Raji (cell line): Measurements from ENCODE around the gene CIAO2A.

Experiments
- POLR2A ChIP-seq: IDR thresholded peaks from 2 replicates; pipeline ENCODE4 v1.6.1; 2011; ENCODE audit warnings: low read depth, low read length, control low read depth; ENCODE audit not compliant: insufficient read depth

Gene CIAO2A

GRCh38 chr15:64117759-64118487 lies 24.3 kb upstream of the CIAO2A start:
- TF ChIP-seq POLR2A = no peak

DNA sequence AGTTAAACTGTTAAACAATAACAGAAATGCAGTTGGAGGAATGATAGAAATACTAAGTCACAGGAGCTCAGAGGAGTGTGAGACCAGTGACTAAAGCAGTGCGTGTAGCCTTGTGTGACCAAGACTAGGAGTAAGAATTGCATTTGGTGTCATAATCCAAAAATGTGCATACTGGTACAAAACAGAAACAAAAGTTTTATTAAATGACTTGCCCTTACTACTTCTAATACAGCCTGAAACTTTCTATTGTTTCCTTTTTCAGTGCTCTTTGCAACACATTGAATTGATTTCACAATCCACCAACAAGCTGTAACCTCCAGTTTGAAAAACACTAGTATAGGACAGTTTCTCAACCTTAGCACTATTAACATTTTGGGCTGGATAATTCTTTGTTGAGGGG lies 19.3 kb upstream of the CIAO2A start:
- TF ChIP-seq POLR2A = no peak

DNA sequence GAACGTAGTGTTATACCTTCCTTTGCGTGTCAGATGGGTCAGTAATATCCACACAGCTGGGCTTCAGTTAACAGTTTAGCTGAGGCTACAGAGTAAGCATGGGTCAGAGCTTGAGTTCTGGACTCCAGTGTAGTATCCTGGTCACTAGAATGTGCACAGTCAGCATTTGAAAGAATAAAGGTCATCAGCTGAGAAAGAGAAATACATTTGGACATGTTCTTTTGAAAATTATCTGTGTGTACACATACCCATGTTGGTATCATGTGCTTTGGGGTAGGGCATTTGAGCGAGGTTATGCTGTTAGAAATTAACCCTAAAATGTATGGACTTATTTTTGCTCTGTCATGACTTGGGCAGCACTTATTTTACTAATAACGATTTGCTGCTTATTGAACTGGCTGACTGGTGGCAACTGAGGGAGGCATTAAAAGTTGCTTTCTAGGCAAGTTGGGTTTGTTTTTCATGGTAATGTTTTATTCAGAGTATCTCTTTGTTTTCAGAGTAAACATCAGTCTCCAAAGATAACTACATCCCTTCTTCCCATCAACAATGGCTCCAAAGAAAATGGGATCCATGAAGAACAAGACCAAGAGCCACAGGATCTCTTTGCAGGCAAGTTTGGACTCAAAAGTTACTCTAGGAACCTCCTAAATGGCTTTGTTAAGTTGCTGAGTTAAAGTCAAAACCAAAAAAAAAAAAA lies 18.6 kb upstream of the CIAO2A start:
- no peak for TF ChIP-seq POLR2A

DNA sequence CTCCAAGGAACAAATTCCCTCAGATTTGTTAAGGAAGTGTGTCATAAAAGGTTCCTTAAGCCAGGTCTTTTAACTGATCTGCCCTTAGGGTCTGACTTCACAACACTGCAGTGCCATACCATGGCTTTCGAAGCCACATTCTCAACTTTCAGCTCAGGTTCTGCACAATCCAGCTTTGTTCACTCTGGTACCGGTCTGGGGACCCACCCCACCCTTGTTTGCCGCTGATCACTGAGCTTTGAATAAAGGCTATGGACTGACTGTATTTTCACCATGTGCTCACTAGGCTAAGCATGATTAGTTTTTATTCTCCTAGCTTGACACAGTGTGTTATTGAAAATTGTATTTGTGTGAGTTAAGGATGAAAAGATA lies 18.0 kb upstream of the CIAO2A start:
- no peak for TF ChIP-seq POLR2A

- TF ChIP-seq POLR2A = no peak
Measured at GRCh38 chr15:64110950-64111678, 17.5 kb upstream of the CIAO2A start.

DNA sequence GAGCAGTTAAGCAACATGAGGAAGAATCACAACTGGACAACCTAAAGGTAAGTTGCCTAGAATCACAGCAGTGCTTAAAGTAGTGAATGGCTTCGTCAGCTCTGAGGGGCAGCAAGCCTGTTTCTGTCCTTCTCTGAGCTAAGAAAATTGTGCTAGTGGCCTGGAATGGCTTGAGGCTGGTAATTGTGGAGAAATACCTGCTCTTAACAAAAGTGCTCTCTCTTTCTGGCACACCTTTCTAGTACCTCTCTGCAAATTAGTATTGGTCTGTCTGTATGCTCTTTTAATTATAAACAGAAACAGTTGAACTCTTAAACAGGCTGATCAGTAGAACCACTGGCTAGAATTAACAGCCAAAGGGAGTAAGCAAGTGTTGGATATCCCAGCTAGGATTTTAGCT lies 13.7 kb upstream of the CIAO2A start:
- TF ChIP-seq POLR2A = no peak

DNA sequence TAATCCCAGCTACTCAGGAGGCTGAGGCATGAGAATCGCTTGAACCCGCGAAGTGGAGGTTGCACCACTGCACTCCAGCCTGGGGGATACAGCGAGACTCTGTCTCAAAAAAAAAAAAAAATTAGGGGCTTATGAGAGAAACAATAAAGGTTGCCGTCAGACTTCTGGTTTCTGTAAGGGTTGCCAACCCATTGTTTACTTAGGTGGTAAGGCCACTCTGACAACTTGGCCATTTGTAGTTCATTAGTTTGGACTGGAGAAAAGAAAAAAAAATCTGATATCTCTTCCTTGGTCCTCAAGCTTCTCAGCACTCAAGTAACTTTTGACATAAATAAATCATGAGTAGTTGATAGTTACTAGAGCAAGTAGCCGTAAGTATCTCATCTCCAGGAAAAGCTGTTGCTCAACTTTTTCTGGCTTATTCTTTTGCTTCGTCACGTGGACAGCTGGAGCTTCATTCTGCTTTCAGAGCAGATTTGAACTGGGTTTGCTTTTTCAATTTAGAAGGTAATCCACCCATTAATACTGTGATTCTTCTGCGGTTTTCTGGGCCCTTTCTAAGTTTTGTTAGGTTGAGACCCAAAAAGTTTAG lies 11.6 kb upstream of the CIAO2A start:
- no peak for TF ChIP-seq POLR2A

GRCh38 chr15:64102497-64102896 lies 8.9 kb upstream of the CIAO2A start:
- no peak for TF ChIP-seq POLR2A

DNA sequence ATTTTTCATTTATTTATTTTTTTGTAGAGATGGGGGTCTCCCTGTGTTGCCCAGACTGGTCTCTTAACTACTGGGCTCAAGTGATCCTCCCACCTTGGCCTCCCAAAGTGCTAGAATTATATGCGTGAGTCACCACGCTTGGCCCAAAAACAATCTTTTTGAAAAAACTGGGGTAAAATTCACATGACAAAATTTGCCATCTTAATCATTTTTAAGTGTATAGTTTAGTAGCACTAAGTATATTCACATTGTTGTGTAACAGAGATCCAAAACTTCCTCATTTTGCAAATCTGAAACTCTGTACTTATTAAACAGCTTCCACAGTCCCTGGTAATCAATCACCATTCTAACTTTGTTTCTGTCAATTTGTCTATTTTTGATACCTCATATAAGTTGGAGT lies 7.3 kb upstream of the CIAO2A start:
- no peak for TF ChIP-seq POLR2A

DNA sequence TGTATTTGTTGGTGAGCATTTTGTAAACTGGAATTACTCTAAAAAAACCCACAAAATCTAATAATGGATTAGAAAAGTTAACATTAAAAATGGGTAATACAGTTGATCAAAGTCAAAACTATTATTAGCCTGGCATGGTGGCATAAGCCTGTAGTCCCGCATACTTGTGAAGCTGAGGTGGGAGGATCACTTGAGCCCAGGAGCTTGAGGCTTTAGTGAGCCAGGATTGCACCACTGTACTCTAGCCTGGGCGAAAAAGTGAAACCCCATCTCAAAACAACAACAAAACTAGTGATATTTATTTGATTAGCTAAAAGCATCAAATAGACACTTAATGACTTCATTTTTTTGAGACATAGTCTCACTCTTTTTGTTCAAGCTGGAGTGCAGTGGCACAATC lies 5.7 kb upstream of the CIAO2A start:
- no peak for TF ChIP-seq POLR2A

GRCh38 chr15:64096668-64097384 lies 3.2 kb upstream of the CIAO2A start:
- no peak for TF ChIP-seq POLR2A

DNA sequence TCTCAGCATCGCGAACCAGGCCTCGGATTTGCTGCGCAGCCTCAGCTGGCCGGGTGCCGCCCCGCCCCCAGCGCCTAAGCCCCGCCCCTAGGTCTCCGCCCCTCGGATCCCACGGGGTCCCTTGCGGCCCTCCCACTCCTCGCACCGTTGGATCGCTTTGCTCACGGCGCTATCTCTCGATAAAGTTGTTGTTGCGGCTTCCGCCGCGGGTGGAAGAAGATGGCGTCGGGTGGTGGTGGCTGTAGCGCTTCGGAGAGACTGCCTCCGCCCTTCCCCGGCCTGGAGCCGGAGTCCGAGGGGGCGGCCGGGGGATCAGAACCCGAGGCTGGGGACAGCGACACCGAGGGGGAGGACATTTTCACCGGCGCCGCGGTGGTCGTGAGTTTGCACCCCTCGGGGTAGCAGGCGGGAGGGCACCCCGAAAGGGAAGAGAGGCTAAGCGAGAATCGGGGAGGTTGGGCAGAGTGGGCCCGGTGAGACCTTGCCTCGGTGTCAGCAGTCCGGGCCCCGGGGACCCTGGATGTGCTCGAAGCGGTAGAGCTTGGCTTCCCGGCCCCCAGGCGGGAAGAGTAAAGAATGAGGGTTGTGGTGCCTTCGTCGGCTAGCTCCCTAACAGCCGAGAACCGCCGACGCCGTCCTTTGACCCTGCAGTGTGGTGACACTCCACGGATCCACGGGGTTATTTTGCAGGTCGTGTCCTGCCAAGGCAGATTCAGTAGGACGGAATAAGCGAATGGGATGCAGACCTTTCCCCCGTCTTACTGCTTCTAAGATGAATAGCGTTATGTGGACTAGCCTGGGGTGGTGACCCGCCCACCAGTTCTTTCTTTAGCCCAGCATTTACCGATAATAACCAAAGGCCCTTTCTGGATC lies 2.4 kb upstream of the CIAO2A start, which contains the start of gene SNX1:
Gene SNX1, plus strand, starts transcription at position 188 of the 873 bp plus-strand sequence. Its CDS starts 32 bp downstream, at position 220.
- peak; percentile 87 for TF ChIP-seq POLR2A

DNA sequence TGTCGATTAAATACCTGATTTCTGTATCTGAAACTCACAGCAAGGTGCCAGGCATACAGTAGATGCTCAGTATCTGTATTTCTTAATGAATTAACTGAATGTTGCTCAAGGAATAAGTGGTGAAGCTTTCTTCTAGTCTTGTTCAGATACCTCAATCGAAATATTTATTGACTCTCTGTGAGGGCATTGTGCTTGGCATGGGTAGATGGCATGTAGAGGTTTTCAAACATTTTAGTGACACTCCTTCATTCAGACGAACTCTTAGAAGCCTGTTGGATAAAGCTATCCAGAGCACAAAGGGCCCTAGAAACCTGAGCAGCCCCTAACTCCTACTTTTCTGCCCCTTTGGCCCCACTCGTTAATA lies 1.8 kb upstream of the CIAO2A start:
- no peak for TF ChIP-seq POLR2A

DNA sequence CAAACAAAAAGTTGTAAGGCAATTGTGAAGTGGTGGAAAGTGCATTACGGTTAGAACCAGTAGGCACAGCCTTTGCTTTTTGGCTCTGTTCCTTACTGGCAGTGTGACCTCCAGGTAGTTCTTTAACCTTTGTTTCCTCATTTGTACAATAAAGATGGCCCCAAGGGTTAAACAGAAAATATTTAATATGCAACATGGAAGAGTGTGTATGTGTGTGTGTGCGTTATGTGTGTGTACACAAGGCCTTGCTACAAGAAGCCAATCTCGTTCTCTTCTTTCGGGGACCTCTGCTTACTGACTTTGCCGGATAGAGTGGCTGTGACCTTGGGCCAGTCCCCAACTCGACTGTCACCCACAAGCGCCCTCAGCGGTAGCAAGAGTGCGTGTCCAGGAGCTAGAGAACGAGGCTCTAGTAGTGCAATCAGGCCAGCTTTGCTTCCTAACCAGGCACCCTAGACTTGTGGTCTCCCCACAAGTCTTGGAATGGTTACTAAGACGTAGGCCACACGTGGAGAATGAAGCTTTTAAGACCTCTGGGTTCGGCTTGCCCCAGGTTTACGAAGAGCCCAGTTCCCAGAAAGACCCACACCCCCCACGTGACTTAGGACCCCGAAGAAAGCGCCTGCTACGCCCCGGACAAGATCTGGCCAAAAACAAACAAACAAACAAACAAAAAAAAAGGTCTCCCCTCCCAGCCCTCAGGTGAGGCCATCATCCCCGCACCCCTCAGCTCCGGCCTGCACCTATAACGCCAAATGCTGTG lies 593 bp downstream of the CIAO2A start:
- TF ChIP-seq POLR2A = no peak; the same call in 1 of the 2 replicates
